Caco-2 (cell line): ENCODE data around the gene SLC25A1. TPM values are rescaled to one million over a fixed set of nuclear protein-coding genes. Genes with fewer than 3 reads are reported as not detected.
A peak's percentile ranks its signal among the peaks of the same experiment; 100 is the strongest.

Experiments
- BruUV-seq: library from RNA; stranded (reverse); fragments of 400-500 nt; replicated peaks from 2 replicates; lab custom pipeline; 2021; lab: Mats Ljungman, UMichigan
- CTCF ChIA-PET: fragments of 300-600 bp; sonication (Branson Sonifier 250); formaldehyde crosslinking; loops from one replicate; lab custom pipeline; 2022; ENCODE audit warnings: antibody characterized with exemption; lab: Charles Lee
- POLR2A ChIA-PET: fragments of 300-600 bp; sonication (Branson Sonifier 250); formaldehyde crosslinking; loops from one replicate; lab custom pipeline; 2022; ENCODE audit warnings: antibody characterized with exemption; lab: Charles Lee
- DNase-seq, 2 experiments: peaks; one replicate each; pipeline versions ENCODE4 v3.0.0 to v3.0.0-alpha.2; 2020 to 2022
- H3K27me3 ChIP-seq: replicated peaks from 2 replicates; pipeline ENCODE4 v1.6.0; 2011; ENCODE audit warnings: low read length; ENCODE audit not compliant: control insufficient read depth, insufficient read depth
- H3K36me3 ChIP-seq: 2 replicates; pipeline ENCODE4 v1.5.1; 2011; ENCODE audit warnings: low read length; ENCODE audit not compliant: control insufficient read depth, insufficient read depth
- H3K4me1 ChIP-seq: fragments of 250-450 bp; sonication (Bioruptor Pico); 2 replicates; pipeline ENCODE4 v1.5.1; 2020; ENCODE audit warnings: mild to moderate bottlenecking
- H3K4me3 ChIP-seq: 2 replicates; pipeline ENCODE4 v1.5.1; 2011; ENCODE audit warnings: low read depth, mild to moderate bottlenecking, control low read depth, low read length
- H3K9me3 ChIP-seq: fragments of 250-450 bp; sonication (Bioruptor Pico); 2 replicates; pipeline ENCODE4 v1.5.1; 2020; ENCODE audit warnings: mild to moderate bottlenecking, moderate library complexity
- H3K27ac Mint-ChIP-seq: one replicate; pipeline ENCODE4 v1.8.0; 2022; ENCODE audit warnings: mixed read lengths; ENCODE audit not compliant: unreplicated experiment
- H3K27me3 Mint-ChIP-seq: one replicate; pipeline ENCODE4 v1.8.0; 2022; ENCODE audit warnings: mixed read lengths; ENCODE audit not compliant: insufficient read depth, unreplicated experiment
- H3K36me3 Mint-ChIP-seq: one replicate; pipeline ENCODE4 v1.8.0; 2022; ENCODE audit warnings: mild to moderate bottlenecking, mixed read lengths; ENCODE audit not compliant: insufficient read depth, unreplicated experiment
- H3K4me1 Mint-ChIP-seq: one replicate; pipeline ENCODE4 v1.8.0; 2022; ENCODE audit warnings: low read depth, mixed read lengths; ENCODE audit not compliant: unreplicated experiment
- H3K4me3 Mint-ChIP-seq: one replicate; pipeline ENCODE4 v1.8.0; 2022; ENCODE audit warnings: mild to moderate bottlenecking, moderate library complexity, mixed read lengths; ENCODE audit not compliant: unreplicated experiment
- H3K9me3 Mint-ChIP-seq: one replicate; pipeline ENCODE4 v1.8.0; 2022; ENCODE audit warnings: mixed read lengths; ENCODE audit not compliant: unreplicated experiment
- CTCF ChIP-seq, 2 experiments: fragments of 200-600 bp in 1 of 2; IDR thresholded peaks; 1 replicate in 1 of 2; 2 replicates in 1 of 2; pipeline versions ENCODE4 v1.5.1 to v1.8.0; 2011 to 2022; ENCODE audit warnings: antibody characterized with exemption in 1 of 2, control low read depth in 1 of 2, inconsistent platforms in 1 of 2, low read depth in 1 of 2, low read length in 1 of 2, mild to moderate bottlenecking in 1 of 2, moderate library complexity in 1 of 2; ENCODE audit not compliant: insufficient read depth in 1 of 2, severe bottlenecking in 1 of 2, unreplicated experiment in 1 of 2
- intact Hi-C: fragments of 100-400 bp; cut with micrococcal nuclease; formaldehyde crosslinking; loops from one replicate; pipeline ENCODE4 v1.10.0; 2022; ENCODE audit not compliant: unreplicated experiment
- total RNA-seq: library from RNA; stranded (reverse); gene quantifications from 2 replicates; pipeline ENCODE4 v1.2.3, GENCODE V29; 2022

SLC25A1 gene
- total RNA-seq, 1 experiment from 2014 or later: 155 TPM

- no peak overlapping the region for H3K4me3 Mint-ChIP-seq
- H3K4me3 ChIP-seq: no peak overlapping the region
- no peak for TF ChIP-seq CTCF (IDR thresholded peaks at IDR 0.05; ENCODE audit: insufficient read depth in 1 of 2, low read depth in 1 of 2, low read length in 1 of 2, severe bottlenecking in 1 of 2, unreplicated experiment in 1 of 2)
- no peaks in the 10 kb centered on the region for H3K27me3 Mint-ChIP-seq
- H3K9me3 Mint-ChIP-seq: no peaks in the 10 kb centered on the region
- H3K36me3 ChIP-seq: no peaks in the 10 kb centered on the region
- no TSS peak for BruUV-seq
- peaks cover 6% of the 10 kb centered on the region for H3K4me1 Mint-ChIP-seq
- ChIA-PET CTCF (no interaction called here), POLR2A (no interaction called here)
- H3K36me3 Mint-ChIP-seq: peaks cover 5% of the 10 kb centered on the region
- H3K27ac Mint-ChIP-seq: no peak overlapping the region
- intact Hi-C loops: no loop called here
- no peak for DNase-seq
- H3K27me3 ChIP-seq: no peaks in the 10 kb centered on the region
- no peaks in the 10 kb centered on the region for H3K4me1 ChIP-seq
- H3K9me3 ChIP-seq: no peaks in the 10 kb centered on the region
Observed at GRCh38 chr22:19187716-19188563, 9.4 kb upstream of the SLC25A1 start.

GRCh38 chr22:19184276-19184997 is 5.9 kb upstream of the SLC25A1 start:
- Mint-ChIP-seq H3K36me3 (peaks cover 5% of the 10 kb centered on the region), H3K4me3 (no peak overlapping the region), H3K4me1 (peaks cover 6% of the 10 kb centered on the region), H3K9me3 (no peaks in the 10 kb centered on the region), H3K27ac (peak overlapping the region; percentile 77), H3K27me3 (no peaks in the 10 kb centered on the region)
- H3K27me3 ChIP-seq: no peaks in the 10 kb centered on the region
- TF ChIP-seq CTCF (IDR thresholded peaks at IDR 0.05; ENCODE audit: insufficient read depth in 1 of 2, low read depth in 1 of 2, low read length in 1 of 2, severe bottlenecking in 1 of 2, unreplicated experiment in 1 of 2): no peak
- no peaks in the 10 kb centered on the region for H3K4me1 ChIP-seq
- BruUV-seq: no TSS peak
- ChIA-PET CTCF (interaction anchor here (0.7 kb wide), 1 partner anchor 40 kb away, joined by 3 read pairs; the partner anchor contains the start of gene ESS2), POLR2A (no interaction called here)
- no peak for DNase-seq
- no peaks in the 10 kb centered on the region for H3K36me3 ChIP-seq
- intact Hi-C loops: no loop called here
- H3K4me3 ChIP-seq: no peak overlapping the region
- no peaks in the 10 kb centered on the region for H3K9me3 ChIP-seq

- ChIA-PET POLR2A (no interaction called here), CTCF (interaction anchor here (0.5 kb wide), 1 partner anchor 449 kb away, joined by 3 read pairs; no protein-coding TSS in a partner anchor)
- intact Hi-C loops: no loop called here
- H3K27ac Mint-ChIP-seq: no peak overlapping the region
- DNase-seq: no peak
- no peaks in the 10 kb centered on the region for H3K36me3 ChIP-seq
- H3K4me1 Mint-ChIP-seq: peaks cover 6% of the 10 kb centered on the region
- no peaks in the 10 kb centered on the region for H3K9me3 Mint-ChIP-seq
- H3K4me3 Mint-ChIP-seq: no peak overlapping the region
- no peaks in the 10 kb centered on the region for H3K4me1 ChIP-seq
- H3K4me3 ChIP-seq: no peak overlapping the region
- H3K9me3 ChIP-seq: no peaks in the 10 kb centered on the region
- H3K27me3 ChIP-seq: no peaks in the 10 kb centered on the region
- no peak for TF ChIP-seq CTCF (IDR thresholded peaks at IDR 0.05; ENCODE audit: insufficient read depth in 1 of 2, low read depth in 1 of 2, low read length in 1 of 2, severe bottlenecking in 1 of 2, unreplicated experiment in 1 of 2)
- no TSS peak for BruUV-seq
- H3K27me3 Mint-ChIP-seq: no peaks in the 10 kb centered on the region
- H3K36me3 Mint-ChIP-seq: peaks cover 5% of the 10 kb centered on the region
Observed at GRCh38 chr22:19183216-19183615, 4.7 kb upstream of the SLC25A1 start.
